GM18951 (cell line): Measurements from ENCODE around the gene RAPGEF4.

Experiments used
- POLR2A ChIP-seq: IDR thresholded peaks from 4 replicates; pipeline ENCODE4 v1.6.1; 2011; ENCODE audit warnings: mild to moderate bottlenecking; ENCODE audit not compliant: insufficient read length, insufficient read depth; ENCODE audit errors: extremely low read depth
- in situ Hi-C: fragments of 300-500 bp; cut with MboI; formaldehyde crosslinking; loops from one replicate; pipeline ENCODE4 v1.12.0; 2022; ENCODE audit warnings: low sequenced_read_pairs, mixed read lengths, inconsistent platforms; ENCODE audit not compliant: unreplicated experiment

RAPGEF4 gene

GRCh38 chr2:173059971-173060461 lies 324.4 kb downstream of the RAPGEF4 start:
- no peak for TF ChIP-seq POLR2A
- in situ Hi-C loops, result no loop called here

GRCh38 chr2:173062801-173063200 lies 327.2 kb downstream of the RAPGEF4 start:
- in situ Hi-C loops, result no loop called here
- TF ChIP-seq POLR2A, result no peak

- in situ Hi-C loops, result no loop called here
- TF ChIP-seq POLR2A, result no peak
Measured at GRCh38 chr2:173064151-173064805, 328.6 kb downstream of the RAPGEF4 start.

GRCh38 chr2:173066887-173067676 lies 331.4 kb downstream of the RAPGEF4 start:
- no peak for TF ChIP-seq POLR2A
- in situ Hi-C loops, result no loop called here

GRCh38 chr2:173075056-173075780 lies 339.6 kb downstream of the RAPGEF4 start:
- in situ Hi-C loops, result no loop called here
- TF ChIP-seq POLR2A, result no peak

- in situ Hi-C loops, result no loop called here
Measured at GRCh38 chr2:173075781-173076580, 340.3 kb downstream of the RAPGEF4 start, which contains the start of gene MAP3K20. Gene MAP3K20 (plus strand): TSS chr2:173075846. CDS start chr2:173091032, 15,186 bp downstream.

GRCh38 chr2:173076581-173077345 lies 341.1 kb downstream of the RAPGEF4 start:
- in situ Hi-C loops, result no loop called here
- no peak for TF ChIP-seq POLR2A

More at GRCh38 chr2:173075781-173076580, 340.3 kb downstream of the RAPGEF4 start, which contains the start of gene MAP3K20:
- TF ChIP-seq POLR2A, result peak; percentile 43

- in situ Hi-C loops, result no loop called here
- no peak for TF ChIP-seq POLR2A
Measured at GRCh38 chr2:173077506-173078177, 342.0 kb downstream of the RAPGEF4 start.

- in situ Hi-C loops, result no loop called here
- TF ChIP-seq POLR2A, result no peak
Measured at GRCh38 chr2:173079141-173079540, 343.5 kb downstream of the RAPGEF4 start.

- TF ChIP-seq POLR2A, result no peak
- in situ Hi-C loops, result no loop called here
Measured at GRCh38 chr2:173079973-173080860, 344.6 kb downstream of the RAPGEF4 start.
